Activated CD4-positive, alpha-beta memory T cell treated with anti-CD3 and anti-CD28 coated beads, Interleukin-2, amount 10 ng/mL, durations not matched to agents 7 days and 5 days (primary cell): ENCODE data around the gene CADPS. TPM values are rescaled to one million over a fixed set of nuclear protein-coding genes. Genes with fewer than 3 reads are reported as not detected.

Experiments
- CTCF ChIA-PET: fragments of 350-600 bp; sonication (Branson Sonifier 250); formaldehyde crosslinking; loops from one replicate; lab custom pipeline; 2021; ENCODE audit warnings: antibody characterized with exemption, inconsistent platforms; lab: Charles Lee
- POLR2A ChIA-PET: fragments of 350-600 bp; sonication (Branson Sonifier 250); formaldehyde crosslinking; loops from one replicate; lab custom pipeline; 2021; ENCODE audit warnings: antibody characterized with exemption; lab: Charles Lee
- DNase-seq: peaks from one replicate; pipeline ENCODE4 v3.0.0-alpha.2; 2020
- H3K27ac Mint-ChIP-seq: one replicate; pipeline ENCODE4 v1.8.0; 2021; ENCODE audit warnings: mild to moderate bottlenecking, mixed read lengths
- H3K27me3 Mint-ChIP-seq: one replicate; pipeline ENCODE4 v1.8.0; 2021; ENCODE audit warnings: mixed read lengths
- H3K36me3 Mint-ChIP-seq: one replicate; pipeline ENCODE4 v1.8.0; 2021; ENCODE audit warnings: low read depth, mixed read lengths
- H3K4me1 Mint-ChIP-seq: one replicate; pipeline ENCODE4 v1.8.0; 2021; ENCODE audit warnings: mixed read lengths
- H3K4me3 Mint-ChIP-seq: one replicate; pipeline ENCODE4 v1.8.0; 2021; ENCODE audit warnings: mild to moderate bottlenecking, mixed read lengths
- H3K9me3 Mint-ChIP-seq: one replicate; pipeline ENCODE4 v1.8.0; 2021; ENCODE audit warnings: mixed read lengths
- total RNA-seq, 2 experiments: library from RNA; stranded (reverse); gene quantifications; one replicate each; pipeline ENCODE4 v1.2.3, GENCODE V29; 2021

Gene CADPS
- total RNA-seq, 2 experiments from 2014 or later = not detected

GRCh38 chr3:62413687-62414086, 461.5 kb downstream of the CADPS start:
- no peak for DNase-seq
- CTCF ChIA-PET = no interaction called here
- Mint-ChIP-seq H3K27ac (no peak overlapping the region), H3K9me3 (no peaks in the 10 kb centered on the region), H3K4me3 (no peak overlapping the region), H3K36me3 (no peaks in the 10 kb centered on the region), H3K27me3 (no peaks in the 10 kb centered on the region), H3K4me1 (no peaks in the 10 kb centered on the region)
- POLR2A ChIA-PET = no interaction called here

- Mint-ChIP-seq H3K9me3 (no peaks in the 10 kb centered on the region), H3K4me1 (no peaks in the 10 kb centered on the region)
- CTCF ChIA-PET = no interaction called here
These were observed 468.3 kb downstream of the CADPS start for GRCh38 chr3:62406945-62407344.

GRCh38 chr3:62405566-62405965, 469.6 kb downstream of the CADPS start:
- H3K27ac Mint-ChIP-seq = no peak overlapping the region
- no peaks in the 10 kb centered on the region for H3K9me3 Mint-ChIP-seq
- CTCF ChIA-PET = no interaction called here
- POLR2A ChIA-PET = no interaction called here
- DNase-seq = no peak
- no peaks in the 10 kb centered on the region for H3K36me3 Mint-ChIP-seq
- no peak overlapping the region for H3K4me3 Mint-ChIP-seq
- no peaks in the 10 kb centered on the region for H3K27me3 Mint-ChIP-seq
- no peaks in the 10 kb centered on the region for H3K4me1 Mint-ChIP-seq

More at GRCh38 chr3:62406945-62407344, 468.3 kb downstream of the CADPS start:
- no peak for DNase-seq
- H3K27me3 Mint-ChIP-seq = no peaks in the 10 kb centered on the region
- H3K27ac Mint-ChIP-seq = no peak overlapping the region
- POLR2A ChIA-PET = no interaction called here
- H3K36me3 Mint-ChIP-seq = no peaks in the 10 kb centered on the region
- no peak overlapping the region for H3K4me3 Mint-ChIP-seq

- H3K4me1 Mint-ChIP-seq = no peaks in the 10 kb centered on the region
- no peak overlapping the region for H3K4me3 Mint-ChIP-seq
- CTCF ChIA-PET = no interaction called here
- H3K36me3 Mint-ChIP-seq = no peaks in the 10 kb centered on the region
- POLR2A ChIA-PET = no interaction called here
- no peaks in the 10 kb centered on the region for H3K27me3 Mint-ChIP-seq
- no peaks in the 10 kb centered on the region for H3K9me3 Mint-ChIP-seq
- no peak for DNase-seq
- no peak overlapping the region for H3K27ac Mint-ChIP-seq
These were observed 470.1 kb downstream of the CADPS start for GRCh38 chr3:62405135-62405534.

DNA sequence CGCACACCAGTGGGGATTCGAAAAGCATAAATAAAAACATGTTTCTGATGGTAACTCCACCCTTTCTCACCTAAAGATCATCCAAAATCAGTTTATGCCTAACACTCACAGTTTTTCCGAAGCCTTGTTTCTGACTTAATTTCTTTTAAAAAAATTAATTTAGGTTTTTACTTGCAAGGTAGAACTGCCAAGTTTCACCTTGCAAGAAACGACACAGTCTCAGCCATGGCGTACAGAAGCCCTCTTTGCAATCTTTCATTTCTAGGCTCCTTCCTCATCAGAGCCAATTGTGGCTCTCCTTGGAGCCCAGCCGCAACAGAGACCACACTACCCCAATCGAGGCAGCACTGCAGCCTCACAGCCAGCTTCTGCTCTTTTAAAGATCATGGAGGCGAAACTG, 470.9 kb downstream of the CADPS start:
- DNase-seq = no peak
- Mint-ChIP-seq H3K4me1 (no peaks in the 10 kb centered on the region), H3K4me3 (no peak overlapping the region), H3K36me3 (no peaks in the 10 kb centered on the region), H3K27me3 (no peaks in the 10 kb centered on the region), H3K9me3 (no peaks in the 10 kb centered on the region), H3K27ac (no peak overlapping the region)
- POLR2A ChIA-PET = no interaction called here
- CTCF ChIA-PET = no interaction called here

GRCh38 chr3:62403765-62404164, 471.5 kb downstream of the CADPS start:
- H3K9me3 Mint-ChIP-seq = no peaks in the 10 kb centered on the region
- no peaks in the 10 kb centered on the region for H3K27me3 Mint-ChIP-seq
- DNase-seq = no peak
- ChIA-PET CTCF (no interaction called here), POLR2A (no interaction called here)
- no peak overlapping the region for H3K27ac Mint-ChIP-seq
- no peak overlapping the region for H3K4me3 Mint-ChIP-seq
- H3K4me1 Mint-ChIP-seq = no peaks in the 10 kb centered on the region
- H3K36me3 Mint-ChIP-seq = no peaks in the 10 kb centered on the region

DNA sequence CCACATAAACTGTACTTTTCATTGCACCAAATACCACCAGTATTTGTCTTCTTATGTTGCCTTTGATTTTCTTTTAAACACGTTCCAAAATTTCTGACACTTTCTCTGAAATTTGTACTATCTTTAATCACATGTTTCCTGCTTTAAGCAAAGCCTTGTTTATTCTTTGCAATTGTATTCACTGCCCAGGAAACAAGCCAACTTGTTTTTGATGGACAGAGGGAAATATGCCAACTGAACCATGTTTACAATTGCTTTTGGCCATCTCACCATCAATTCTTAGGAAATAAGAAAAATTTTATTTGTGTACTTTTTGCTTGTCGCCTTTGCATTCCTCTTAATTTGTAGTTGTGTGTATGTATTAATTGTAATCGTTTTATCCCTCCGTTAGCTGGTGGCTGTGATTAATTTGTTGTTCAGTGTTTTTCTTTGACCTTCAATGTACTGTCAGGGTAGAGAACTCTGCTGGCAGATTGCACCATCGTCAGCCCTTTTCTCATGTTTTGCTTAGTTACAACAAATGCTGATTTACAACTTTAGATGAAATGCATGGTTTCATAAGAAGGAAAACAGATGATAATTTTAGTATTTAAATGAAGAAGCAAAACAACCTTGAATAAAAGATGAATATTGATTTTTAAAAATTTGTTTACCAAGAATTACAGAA, 482.5 kb downstream of the CADPS start:
- no peak for DNase-seq
- Mint-ChIP-seq H3K4me1 (no peaks in the 10 kb centered on the region), H3K4me3 (no peak overlapping the region), H3K36me3 (no peaks in the 10 kb centered on the region), H3K9me3 (peaks cover 4% of the 10 kb centered on the region), H3K27ac (no peak overlapping the region), H3K27me3 (peaks cover 3% of the 10 kb centered on the region)
- CTCF ChIA-PET = no interaction called here
- POLR2A ChIA-PET = no interaction called here

GRCh38 chr3:62387251-62387650, 488.0 kb downstream of the CADPS start:
- Mint-ChIP-seq H3K4me3 (no peak overlapping the region), H3K27ac (no peak overlapping the region), H3K4me1 (no peaks in the 10 kb centered on the region), H3K36me3 (no peaks in the 10 kb centered on the region), H3K9me3 (peaks cover 4% of the 10 kb centered on the region), H3K27me3 (no peaks in the 10 kb centered on the region)
- ChIA-PET POLR2A (no interaction called here), CTCF (no interaction called here)
- DNase-seq = no peak

DNA sequence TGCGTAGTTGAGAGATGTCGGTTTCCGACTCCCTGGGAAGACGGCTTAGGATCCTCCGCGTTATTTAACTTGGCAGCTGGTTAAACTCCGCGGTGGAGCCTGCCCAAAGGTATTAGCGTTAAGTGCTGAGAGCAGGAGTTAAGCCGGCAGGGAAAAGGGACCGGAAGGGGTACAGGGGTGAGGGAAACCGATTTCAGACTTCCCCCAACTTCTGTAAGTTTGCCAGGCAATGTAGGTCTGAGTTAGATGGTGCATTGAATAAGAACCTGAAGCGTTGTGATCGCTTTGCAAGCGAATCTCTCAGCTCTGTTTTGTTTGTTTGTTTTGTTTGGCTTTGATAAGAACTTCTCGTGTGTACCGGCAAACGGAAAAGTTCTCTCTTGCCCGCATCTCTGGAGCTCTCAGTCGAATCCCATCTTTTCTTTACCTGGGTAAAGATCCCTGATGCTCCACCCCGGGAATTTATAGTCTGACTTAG, 495.9 kb downstream of the CADPS start:
- H3K4me1 Mint-ChIP-seq = no peaks in the 10 kb centered on the region
- ChIA-PET POLR2A (no interaction called here), CTCF (no interaction called here)
- no peak for DNase-seq
- no peaks in the 10 kb centered on the region for H3K36me3 Mint-ChIP-seq
- H3K27ac Mint-ChIP-seq = no peak overlapping the region
- no peak overlapping the region for H3K4me3 Mint-ChIP-seq
- peaks cover 58% of the 10 kb centered on the region for H3K27me3 Mint-ChIP-seq
- no peaks in the 10 kb centered on the region for H3K9me3 Mint-ChIP-seq

DNA sequence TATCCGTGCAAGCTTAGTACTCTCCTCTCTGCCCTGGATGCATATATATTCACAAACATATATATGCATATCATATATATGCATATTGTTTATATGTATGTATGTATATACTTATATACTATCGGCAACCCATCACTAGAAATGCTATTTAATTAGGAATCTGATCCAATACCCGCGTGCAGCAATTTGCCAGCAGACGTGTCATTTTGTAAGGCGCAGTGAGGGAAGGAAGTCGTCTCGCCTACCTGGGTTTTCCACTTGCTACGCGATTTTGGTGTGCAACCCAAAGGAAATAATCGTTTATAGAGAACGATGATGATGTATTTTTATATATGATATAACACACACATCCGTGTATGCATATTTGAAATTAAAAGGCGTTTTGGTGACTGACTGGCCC, 496.3 kb downstream of the CADPS start:
- Mint-ChIP-seq H3K4me1 (no peaks in the 10 kb centered on the region), H3K36me3 (no peaks in the 10 kb centered on the region), H3K9me3 (no peaks in the 10 kb centered on the region), H3K4me3 (no peak overlapping the region), H3K27me3 (peaks cover 62% of the 10 kb centered on the region), H3K27ac (no peak overlapping the region)
- ChIA-PET CTCF (no interaction called here), POLR2A (no interaction called here)
- DNase-seq = no peak

DNA sequence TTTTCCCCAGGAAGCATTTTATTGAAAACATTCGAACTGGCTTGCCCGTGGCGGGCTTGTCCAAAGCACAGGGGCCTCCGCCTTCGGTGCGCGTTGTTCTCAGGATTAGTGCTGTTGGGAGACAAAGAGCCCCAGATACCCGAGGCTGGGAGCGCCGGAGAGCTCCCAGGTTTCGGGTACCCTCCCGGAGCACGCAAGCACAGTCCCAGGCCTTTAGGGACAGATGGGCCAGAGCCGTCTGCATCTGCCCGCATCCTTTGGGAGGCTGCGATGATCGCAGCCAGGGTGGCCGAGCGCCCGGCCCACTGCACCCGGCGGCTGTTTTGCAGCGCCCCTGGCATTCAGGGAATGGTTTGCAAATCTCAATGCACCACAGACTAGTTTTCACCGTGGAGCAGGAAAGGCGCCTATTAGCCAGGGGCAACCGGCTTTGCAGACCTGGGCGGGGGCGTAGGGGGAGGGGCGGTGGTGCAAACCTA, 496.9 kb downstream of the CADPS start:
- no peaks in the 10 kb centered on the region for H3K9me3 Mint-ChIP-seq
- no peak for DNase-seq
- no peak overlapping the region for H3K4me3 Mint-ChIP-seq
- ChIA-PET POLR2A (no interaction called here), CTCF (no interaction called here)
- H3K27ac Mint-ChIP-seq = no peak overlapping the region
- H3K36me3 Mint-ChIP-seq = no peaks in the 10 kb centered on the region
- H3K27me3 Mint-ChIP-seq = peaks cover 66% of the 10 kb centered on the region
- no peaks in the 10 kb centered on the region for H3K4me1 Mint-ChIP-seq

- ChIA-PET CTCF (no interaction called here), POLR2A (no interaction called here)
- H3K4me1 Mint-ChIP-seq = no peaks in the 10 kb centered on the region
- no peak overlapping the region for H3K4me3 Mint-ChIP-seq
- H3K36me3 Mint-ChIP-seq = no peaks in the 10 kb centered on the region
- no peaks in the 10 kb centered on the region for H3K9me3 Mint-ChIP-seq
- no peak overlapping the region for H3K27ac Mint-ChIP-seq
- peaks cover 71% of the 10 kb centered on the region for H3K27me3 Mint-ChIP-seq
- DNase-seq = no peak
These were observed 498.0 kb downstream of the CADPS start for GRCh38 chr3:62376906-62377877.

- Mint-ChIP-seq H3K9me3 (no peaks in the 10 kb centered on the region), H3K4me1 (no peaks in the 10 kb centered on the region), H3K27me3 (peaks cover 76% of the 10 kb centered on the region), H3K4me3 (no peak overlapping the region), H3K27ac (no peak overlapping the region), H3K36me3 (peaks cover under 1% of the 10 kb centered on the region)
- ChIA-PET CTCF (no interaction called here), POLR2A (no interaction called here)
- no peak for DNase-seq
These were observed 498.8 kb downstream of the CADPS start for GRCh38 chr3:62376454-62376720.
